ENCODE results near the gene RUNX1.

Gene RUNX1

GRCh38 chr21:34927992-34928391 is 121.1 kb downstream of the RUNX1 start:
- ATAC-seq = no peak
- TF ChIP-seq BACH2 (CRISPR knock-in tag; IDR thresholded peaks at IDR 0.05; ENCODE audit: borderline replicate concordance) (no peak), ZFP3 (CRISPR knock-in tag; IDR thresholded peaks at IDR 0.05) (no peak), ZNF70 (CRISPR knock-in tag; IDR thresholded peaks at IDR 0.05) (no peak), CSRNP3 (CRISPR knock-in tag; IDR thresholded peaks at IDR 0.05) (no peak), TSHZ2 (CRISPR knock-in tag; IDR thresholded peaks at IDR 0.05) (no peak), ZNF565 (CRISPR knock-in tag; conservative IDR thresholded peaks at IDR 0.05; ENCODE audit: low read depth) (no peak), OSR1 (CRISPR knock-in tag; IDR thresholded peaks at IDR 0.05) (no peak), POU6F1 (CRISPR knock-in tag; IDR thresholded peaks at IDR 0.05; ENCODE audit: borderline replicate concordance, low read depth) (no peak), CSDC2 (CRISPR knock-in tag; IDR thresholded peaks at IDR 0.05) (no peak)

GRCh38 chr21:34926803-34927467 is 122.2 kb downstream of the RUNX1 start:
- no peak for TF ChIP-seq TCF4 (CRISPR knock-in tag; IDR thresholded peaks at IDR 0.05; ENCODE audit: borderline replicate concordance)
- TF ChIP-seq PPARA (CRISPR knock-in tag; IDR thresholded peaks at IDR 0.05; ENCODE audit: borderline replicate concordance) = no peak
- TF ChIP-seq ZNF565 (CRISPR knock-in tag; conservative IDR thresholded peaks at IDR 0.05; ENCODE audit: low read depth) = no peak
- TF ChIP-seq CSDC2 (CRISPR knock-in tag; IDR thresholded peaks at IDR 0.05) = no peak
- TF ChIP-seq ARNTL (CRISPR knock-in tag; IDR thresholded peaks at IDR 0.05; ENCODE audit: borderline replicate concordance, low read depth) = no peak
- no peak for TF ChIP-seq PATZ1 (CRISPR knock-in tag; IDR thresholded peaks at IDR 0.05; ENCODE audit: borderline replicate concordance)
- TF ChIP-seq POU6F1 (CRISPR knock-in tag; IDR thresholded peaks at IDR 0.05; ENCODE audit: borderline replicate concordance, low read depth) = no peak
- TF ChIP-seq RARB (CRISPR knock-in tag; IDR thresholded peaks at IDR 0.05) = no peak
- no peak for TF ChIP-seq ZFP3 (CRISPR knock-in tag; IDR thresholded peaks at IDR 0.05)
- TF ChIP-seq GLIS3 (CRISPR knock-in tag; IDR thresholded peaks at IDR 0.05) = no peak
- no peak for TF ChIP-seq ISL1 (CRISPR knock-in tag; IDR thresholded peaks at IDR 0.05)
- peak; percentile 54; the same call in 1 of the 3 replicates for ATAC-seq

- no peak for TF ChIP-seq TOX (CRISPR knock-in tag; IDR thresholded peaks at IDR 0.05; ENCODE audit: borderline replicate concordance)
- no peak for ATAC-seq
These were observed 123.5 kb downstream of the RUNX1 start for GRCh38 chr21:34925597-34925996.

Measured in SK-N-SH treated with all-trans-retinoic acid at 6 μM for 48 hours (cell line).